NCI-H1048 (cell line): ENCODE data around the gene ROR2.

Experiments
- DNase-seq: peaks from one replicate; lab custom pipeline; 2025; lab: John Stamatoyannopoulos, UW

The ROR2 gene

GRCh38 chr9:91736898-91737601 is 213.0 kb downstream of the ROR2 start:
- DNase-seq, result no peak

GRCh38 chr9:91736311-91736710 is 213.7 kb downstream of the ROR2 start:
- DNase-seq, result no peak

GRCh38 chr9:91735049-91735448 is 215.0 kb downstream of the ROR2 start:
- DNase-seq, result no peak

GRCh38 chr9:91734371-91734981 is 215.6 kb downstream of the ROR2 start:
- DNase-seq, result no peak

- no peak for DNase-seq
Measured at GRCh38 chr9:91733006-91733624, 216.9 kb downstream of the ROR2 start.

GRCh38 chr9:91732187-91733005 is 217.6 kb downstream of the ROR2 start:
- no peak for DNase-seq

- DNase-seq, result no peak
Measured at GRCh38 chr9:91730806-91731205, 219.2 kb downstream of the ROR2 start.

GRCh38 chr9:91729558-91729842 is 220.5 kb downstream of the ROR2 start:
- DNase-seq, result no peak

- DNase-seq, result no peak
Measured at GRCh38 chr9:91727972-91728371, 222.1 kb downstream of the ROR2 start.

GRCh38 chr9:91727316-91727861 is 222.6 kb downstream of the ROR2 start:
- DNase-seq, result peak; percentile 10

GRCh38 chr9:91726406-91727100 is 223.5 kb downstream of the ROR2 start:
- no peak for DNase-seq

GRCh38 chr9:91725651-91726050 is 224.4 kb downstream of the ROR2 start:
- no peak for DNase-seq

GRCh38 chr9:91724609-91725505 is 225.2 kb downstream of the ROR2 start:
- no peak for DNase-seq

- no peak for DNase-seq
Measured at GRCh38 chr9:91724068-91724440, 226.0 kb downstream of the ROR2 start.

GRCh38 chr9:91723420-91724067 is 226.5 kb downstream of the ROR2 start:
- DNase-seq, result no peak

- no peak for DNase-seq
Measured at GRCh38 chr9:91720751-91721705, 229.0 kb downstream of the ROR2 start.

- no peak for DNase-seq
Measured at GRCh38 chr9:91720313-91720712, 229.7 kb downstream of the ROR2 start.

- DNase-seq, result no peak
Measured at GRCh38 chr9:91718071-91718470, 232.0 kb downstream of the ROR2 start.

GRCh38 chr9:91716815-91717214 is 233.2 kb downstream of the ROR2 start:
- DNase-seq, result no peak
